Measurements from ENCODE around the gene SCAF8.
"Not testable (repeated sequence)": the region's sequence is repeated elsewhere in the genome, so short reads cannot be mapped to it uniquely, and the experiment has no call there.

SCAF8 gene, protein sequence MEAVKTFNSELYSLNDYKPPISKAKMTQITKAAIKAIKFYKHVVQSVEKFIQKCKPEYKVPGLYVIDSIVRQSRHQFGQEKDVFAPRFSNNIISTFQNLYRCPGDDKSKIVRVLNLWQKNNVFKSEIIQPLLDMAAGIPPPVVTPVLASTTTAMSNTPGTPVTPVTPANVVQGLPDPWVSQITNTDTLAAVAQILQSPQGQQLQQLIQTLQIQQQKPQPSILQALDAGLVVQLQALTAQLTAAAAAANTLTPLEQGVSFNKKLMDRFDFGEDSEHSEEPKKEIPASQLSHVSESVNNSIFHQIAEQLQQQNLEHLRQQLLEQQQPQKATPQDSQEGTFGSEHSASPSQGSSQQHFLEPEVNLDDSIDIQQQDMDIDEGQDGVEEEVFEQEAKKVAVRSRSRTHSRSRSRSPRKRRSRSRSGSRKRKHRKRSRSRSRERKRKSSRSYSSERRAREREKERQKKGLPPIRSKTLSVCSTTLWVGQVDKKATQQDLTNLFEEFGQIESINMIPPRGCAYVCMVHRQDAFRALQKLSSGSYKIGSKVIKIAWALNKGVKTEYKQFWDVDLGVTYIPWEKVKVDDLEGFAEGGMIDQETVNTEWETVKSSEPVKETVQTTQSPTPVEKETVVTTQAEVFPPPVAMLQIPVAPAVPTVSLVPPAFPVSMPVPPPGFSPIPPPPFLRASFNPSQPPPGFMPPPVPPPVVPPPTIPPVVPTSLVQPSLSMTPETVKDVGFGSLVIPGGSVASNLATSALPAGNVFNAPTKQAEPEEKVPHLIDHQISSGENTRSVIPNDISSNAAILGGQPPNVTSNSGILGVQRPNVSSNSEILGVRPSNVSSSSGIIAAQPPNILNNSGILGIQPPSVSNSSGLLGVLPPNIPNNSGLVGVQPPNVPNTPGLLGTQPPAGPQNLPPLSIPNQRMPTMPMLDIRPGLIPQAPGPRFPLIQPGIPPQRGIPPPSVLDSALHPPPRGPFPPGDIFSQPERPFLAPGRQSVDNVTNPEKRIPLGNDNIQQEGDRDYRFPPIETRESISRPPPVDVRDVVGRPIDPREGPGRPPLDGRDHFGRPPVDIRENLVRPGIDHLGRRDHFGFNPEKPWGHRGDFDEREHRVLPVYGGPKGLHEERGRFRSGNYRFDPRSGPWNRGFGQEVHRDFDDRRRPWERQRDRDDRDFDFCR (N-terminal part only)

DNA sequence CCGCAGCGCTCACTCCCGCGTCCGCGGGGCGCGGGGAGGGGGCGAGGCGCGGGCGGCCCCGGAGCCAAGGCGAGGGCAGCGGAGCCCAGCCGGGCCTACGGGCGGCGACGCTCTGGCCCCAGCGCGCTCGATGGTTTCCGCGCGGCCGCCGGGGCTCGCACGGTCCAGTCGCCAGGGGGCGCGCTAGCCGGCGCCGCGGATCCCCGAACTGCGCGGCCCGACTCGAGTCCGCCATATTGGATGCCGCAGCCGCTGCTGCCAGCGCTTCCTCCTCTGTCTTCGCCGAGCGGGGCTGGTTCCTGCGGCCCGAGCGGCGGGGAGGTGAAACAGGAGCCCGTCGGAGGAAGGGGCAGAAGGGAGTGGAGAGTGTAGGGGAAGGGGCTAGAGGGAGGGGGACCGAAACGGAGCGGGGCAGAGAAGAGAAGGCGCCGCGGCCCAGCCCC, at the start of gene SCAF8:
Gene SCAF8 (plus strand): TSS at position 234 of the 443 bp plus-strand sequence. CDS start 485 bp downstream, outside the sequence.
- no peak for DNase-seq

DNA sequence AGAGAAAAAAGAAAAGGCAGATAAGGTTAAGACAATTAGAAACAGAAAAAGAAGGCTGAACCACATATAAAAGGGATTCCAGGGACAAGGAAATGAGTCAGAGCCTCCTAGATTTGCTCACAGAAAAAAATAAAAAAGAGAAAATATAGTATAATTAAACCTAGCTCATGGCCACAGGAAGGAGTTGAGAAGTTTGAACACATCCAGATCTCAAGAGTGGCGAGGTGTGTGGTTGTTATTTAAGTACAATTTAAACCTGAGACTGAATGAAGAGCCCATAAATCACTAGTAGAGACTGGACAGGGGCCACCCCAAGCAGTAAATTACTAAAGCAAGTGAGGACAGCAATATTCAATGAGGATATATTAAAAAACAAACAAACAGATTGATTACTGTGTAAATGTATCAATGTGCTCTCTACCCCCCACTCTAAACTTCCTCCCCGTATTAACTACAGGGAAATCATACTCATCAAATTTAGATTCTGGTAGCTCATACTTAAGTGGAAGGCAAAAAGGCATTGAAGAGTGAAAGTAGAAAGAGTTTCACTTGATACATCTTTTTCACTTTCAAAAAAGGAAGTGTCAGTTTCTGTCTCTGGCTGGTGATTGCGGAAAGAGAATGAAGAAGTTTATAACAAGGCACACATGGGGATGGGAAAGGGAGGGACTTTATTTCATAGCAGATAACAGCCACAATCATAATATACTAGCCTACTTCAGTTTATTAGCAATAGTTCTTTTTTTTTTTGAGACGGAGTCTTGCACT, 49.3 kb upstream of the SCAF8 start:
- DNase-seq: peak; percentile 33

DNA sequence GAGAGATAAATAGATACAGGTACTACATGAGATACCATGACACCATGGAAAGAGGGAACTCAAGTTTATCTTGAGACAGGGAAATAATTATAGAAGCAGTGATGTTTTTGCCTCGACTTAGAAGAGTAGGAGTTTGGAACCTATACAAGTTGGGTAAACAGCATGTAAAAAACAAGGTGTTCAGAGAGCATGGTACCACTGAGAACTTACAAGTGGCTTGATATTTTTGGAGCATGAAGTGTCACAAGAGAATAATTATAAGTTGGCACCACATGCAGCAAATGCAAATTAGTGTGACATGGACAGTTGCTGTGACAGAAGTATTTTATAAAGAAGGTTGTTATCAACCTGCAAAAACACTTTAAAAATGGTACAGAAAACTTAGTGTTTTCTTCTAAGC, 47.1 kb upstream of the SCAF8 start:
- DNase-seq: no peak

DNA sequence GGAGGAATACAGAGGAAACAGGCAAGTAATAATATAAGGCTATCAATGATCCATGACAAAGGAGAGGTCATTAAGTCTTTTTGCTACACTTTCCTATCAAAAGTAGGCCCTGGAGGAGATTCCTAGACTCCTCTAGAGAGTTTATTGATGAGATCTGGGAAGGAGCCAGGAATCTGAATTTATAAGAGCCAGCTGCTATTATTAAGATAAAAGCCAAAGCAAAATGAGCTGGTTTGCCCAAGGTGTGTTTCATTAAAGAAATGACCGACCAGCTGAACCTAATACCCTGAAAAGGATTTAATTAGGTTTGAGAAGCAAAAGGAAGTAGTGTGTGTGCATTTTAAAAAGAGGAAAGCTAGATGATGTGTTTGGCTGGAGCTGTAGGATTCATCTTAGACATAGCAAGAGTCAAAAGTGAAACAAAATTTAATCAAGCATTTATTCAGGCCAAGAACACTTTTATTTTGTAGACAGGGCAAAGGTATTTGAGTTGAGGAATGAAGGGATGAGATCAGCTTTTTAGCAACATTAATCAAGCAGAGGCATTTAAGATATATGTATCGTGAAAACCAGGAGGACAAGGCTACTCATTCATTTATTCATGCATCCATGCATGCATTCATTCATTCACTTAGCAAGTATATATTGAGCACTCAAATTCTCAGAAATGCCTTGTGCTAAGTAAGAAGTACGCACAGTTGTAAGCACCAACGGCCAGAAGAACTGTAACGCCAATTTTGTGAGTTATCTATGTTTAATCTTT, 43.5 kb upstream of the SCAF8 start:
- no peak for DNase-seq

DNA sequence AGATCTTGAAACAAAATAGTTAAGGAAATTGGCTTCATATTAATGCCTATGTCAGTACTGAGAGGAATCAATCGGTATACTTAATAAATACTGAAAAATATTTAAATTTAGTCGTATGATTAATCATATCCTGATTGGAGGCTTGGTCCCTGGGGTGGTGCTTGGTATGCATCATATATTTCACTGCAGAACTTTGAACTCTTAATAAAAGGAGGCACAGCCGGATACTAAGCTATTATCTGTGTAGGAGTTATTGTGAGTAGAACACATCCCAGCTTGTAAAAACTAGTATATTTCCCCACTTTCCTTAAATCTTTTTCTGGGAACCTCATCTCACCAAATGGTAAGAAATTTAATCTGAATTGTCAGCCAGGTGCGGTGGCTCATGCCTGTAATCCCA, 42.4 kb upstream of the SCAF8 start:
- DNase-seq: no peak

DNA sequence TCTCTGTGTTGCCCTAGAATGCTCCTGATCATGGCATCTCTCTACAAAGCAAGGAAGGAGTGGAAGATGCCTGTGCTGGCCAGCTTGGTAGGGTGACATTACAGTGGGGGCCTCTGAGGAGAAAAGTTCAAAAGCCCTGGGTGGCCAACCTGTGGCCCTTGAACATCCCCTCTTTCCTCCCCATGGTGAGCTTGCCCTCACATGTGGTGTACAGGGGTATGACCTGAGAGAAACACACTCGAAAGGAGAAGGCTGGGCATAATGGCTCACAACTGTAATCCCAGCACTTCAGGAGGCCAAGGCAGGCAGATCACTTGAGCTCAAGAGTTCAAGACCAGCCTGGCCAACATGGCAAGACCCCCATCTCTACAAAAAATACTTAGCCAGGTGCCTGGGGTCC, 36.6 kb upstream of the SCAF8 start:
- DNase-seq: no peak

DNA sequence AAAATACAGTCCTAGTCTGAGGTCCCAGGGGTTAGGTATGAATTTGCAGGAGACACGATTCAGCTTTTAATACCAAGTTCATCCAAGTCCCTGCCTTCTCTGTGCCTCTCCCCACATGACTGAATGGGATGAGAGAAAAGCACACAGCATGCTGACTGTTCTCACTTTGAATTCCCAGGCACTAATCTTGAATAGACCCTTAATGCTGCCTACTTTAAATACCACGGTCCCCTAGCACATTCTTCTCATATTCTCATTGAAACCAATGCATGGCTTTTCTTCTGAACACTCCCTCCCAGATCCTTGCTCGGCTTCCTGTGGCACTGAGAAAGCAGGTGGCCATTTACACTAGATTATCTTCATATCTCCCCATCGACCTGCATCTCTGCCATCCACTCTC, 30.1 kb upstream of the SCAF8 start:
- no peak for DNase-seq

DNA sequence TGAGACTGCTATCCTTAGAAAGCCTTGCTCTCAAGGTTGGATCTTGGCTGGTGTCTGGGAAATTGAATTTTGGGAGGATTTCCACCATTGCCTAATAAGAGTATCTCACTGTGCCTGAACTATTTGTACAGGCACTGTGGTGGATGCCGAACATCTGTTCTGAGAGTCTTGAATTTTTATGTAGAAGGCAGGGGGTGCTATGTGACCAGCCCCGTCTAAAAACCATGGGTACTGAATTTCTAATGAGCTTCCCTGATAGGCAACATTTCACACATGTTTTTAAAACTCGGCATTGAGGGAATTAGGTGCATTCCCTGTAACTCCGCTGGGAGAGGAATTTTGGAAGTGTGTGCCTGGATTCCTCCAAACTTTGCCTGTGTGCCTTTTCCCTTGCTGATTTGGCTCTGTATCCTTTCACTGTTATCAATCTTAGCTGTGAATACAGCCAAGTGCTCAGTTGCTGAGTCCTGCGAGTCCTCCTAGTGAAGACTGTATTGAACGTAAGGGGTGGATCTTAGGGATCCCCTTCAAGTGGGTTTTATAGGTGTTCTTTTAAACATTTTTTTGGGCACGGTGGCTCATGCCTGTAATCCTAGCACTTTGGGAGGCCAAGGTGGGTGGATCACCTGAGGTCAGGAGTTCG, 27.6 kb upstream of the SCAF8 start:
- no peak for DNase-seq

DNA sequence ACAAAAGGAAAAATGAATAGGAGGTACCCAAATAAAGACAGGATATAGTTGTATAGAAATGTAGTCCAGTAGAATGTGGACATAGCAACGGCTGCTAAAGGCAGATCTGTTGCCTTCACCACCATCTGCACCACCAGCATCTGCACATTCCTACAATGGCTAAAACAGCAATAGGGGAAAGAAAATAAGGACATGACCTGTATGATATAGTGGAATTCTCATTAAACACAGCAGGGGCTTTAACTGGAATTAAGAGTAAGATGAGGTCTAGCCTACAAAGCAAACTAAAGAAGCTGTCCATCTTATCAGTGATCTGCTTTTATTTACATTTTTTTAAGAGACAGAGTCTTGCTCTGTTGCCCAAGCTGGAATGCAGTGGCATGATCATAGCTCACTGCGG, 26.8 kb upstream of the SCAF8 start:
- DNase-seq: no peak

DNA sequence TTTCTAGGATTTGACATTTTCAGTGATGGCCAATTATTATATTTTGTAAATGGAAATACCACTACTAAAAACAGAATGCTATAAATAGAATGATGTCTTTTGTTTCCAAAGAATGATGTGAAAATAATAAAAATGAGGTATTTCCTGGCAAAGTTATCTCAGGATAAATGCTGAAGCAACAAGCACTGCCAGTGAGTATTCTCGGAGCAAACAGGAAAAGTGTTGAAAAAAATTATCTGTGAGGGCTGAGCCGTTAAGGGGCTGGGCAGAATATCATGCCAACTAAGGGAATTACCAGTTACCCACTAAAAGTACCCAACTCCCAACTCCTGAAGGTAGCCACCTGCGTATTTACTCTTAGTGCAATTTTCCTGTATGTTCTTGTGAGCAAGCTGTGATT, 23.6 kb upstream of the SCAF8 start:
- DNase-seq: no peak

DNA sequence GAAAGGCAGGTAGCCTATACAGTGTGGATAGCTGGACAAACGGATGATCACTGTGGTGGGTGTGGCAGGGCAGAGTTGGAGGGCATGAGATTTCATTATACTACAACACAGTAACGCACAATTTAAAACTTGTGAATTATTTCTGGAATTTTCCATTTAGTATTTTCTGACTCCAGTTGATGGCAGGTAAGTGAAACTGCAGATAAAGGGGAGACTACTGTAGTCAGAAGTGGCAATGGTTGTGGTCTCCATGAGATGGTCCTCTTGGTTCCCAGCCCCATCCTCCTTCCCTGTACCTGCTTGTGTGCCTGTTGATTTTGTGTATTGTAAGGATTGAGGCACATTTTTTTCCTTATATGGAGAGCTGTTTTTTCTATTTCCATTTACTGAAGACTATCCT, 22.5 kb upstream of the SCAF8 start:
- no peak for DNase-seq

DNA sequence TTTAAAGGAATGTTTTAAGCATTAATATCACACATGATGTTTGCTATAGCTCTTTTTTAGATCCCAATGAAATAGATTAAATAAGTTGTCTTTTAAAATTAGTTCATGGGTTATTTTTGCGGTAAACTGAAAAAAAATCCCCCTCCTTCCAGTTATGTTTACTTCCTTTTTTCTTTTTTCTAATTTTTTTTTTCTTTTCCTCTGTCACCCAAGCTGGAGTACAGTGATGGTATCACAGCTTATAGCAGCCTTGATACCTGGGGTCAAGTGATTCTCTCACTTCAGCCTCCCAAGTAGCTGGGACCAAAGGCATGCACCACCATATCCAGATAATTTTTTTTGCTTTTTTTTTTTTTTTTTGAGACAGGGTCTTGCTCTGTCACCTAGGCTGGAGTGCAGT, 17.8 kb upstream of the SCAF8 start:
- no peak for DNase-seq

DNA sequence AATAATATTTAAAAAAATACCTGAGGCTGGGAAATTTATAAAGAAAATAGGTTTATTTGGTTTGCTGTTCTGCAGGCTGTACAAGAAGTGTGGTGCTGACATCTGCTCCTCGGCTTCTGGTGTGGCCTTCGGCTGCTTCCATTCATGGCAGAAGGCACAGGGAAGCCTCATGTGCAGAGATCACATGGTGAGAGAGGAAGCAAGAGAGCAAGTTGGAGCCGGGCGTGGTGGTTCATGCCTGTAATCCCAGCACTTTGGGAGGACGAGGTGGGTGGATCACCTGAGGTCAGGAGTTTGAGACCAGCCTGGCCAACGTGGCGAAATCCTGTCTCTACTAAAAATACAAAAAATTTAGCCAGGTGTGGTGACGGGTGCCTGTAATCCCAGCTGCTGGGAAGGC, 16.9 kb upstream of the SCAF8 start:
- DNase-seq: not testable (repeated sequence)

DNA sequence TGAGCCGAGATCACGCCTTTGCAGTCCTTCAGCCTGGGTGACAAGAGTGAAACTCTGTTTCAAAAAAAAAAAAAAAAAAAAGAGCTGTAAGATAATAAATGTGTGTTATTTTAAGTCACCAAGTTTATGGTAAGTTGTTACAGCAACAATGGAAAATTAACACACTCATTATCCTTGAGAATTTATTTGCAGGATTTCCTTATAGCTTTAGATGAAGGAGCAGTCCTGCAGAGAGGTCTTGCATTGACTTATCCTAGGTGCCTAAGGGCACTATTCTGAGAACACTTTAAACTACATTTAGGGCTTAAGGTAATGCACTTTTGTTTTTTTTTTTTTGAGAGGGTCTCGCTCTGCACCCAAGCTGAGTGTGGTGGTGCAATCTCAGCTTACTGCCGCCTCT, 13.8 kb upstream of the SCAF8 start:
- no peak for DNase-seq

DNA sequence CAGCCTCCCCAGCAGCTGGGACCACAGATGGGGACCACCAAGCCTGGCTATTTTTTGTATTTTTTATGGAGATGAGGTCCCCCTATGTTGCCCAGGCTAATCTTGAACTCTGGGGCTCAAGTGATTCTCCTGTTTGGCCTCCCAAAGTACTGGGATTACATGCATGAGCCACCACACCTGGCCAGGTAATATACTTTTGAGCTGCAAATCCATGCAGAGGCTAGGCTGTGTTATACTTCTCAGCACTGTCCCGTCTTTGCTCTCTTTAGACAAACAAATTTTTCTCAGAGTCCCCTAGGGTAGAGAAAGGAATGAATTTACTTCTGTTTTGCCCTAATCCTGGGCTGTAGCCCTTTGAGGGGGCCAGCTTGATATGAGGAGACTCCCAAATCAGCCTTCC, 13.4 kb upstream of the SCAF8 start:
- no peak for DNase-seq

DNA sequence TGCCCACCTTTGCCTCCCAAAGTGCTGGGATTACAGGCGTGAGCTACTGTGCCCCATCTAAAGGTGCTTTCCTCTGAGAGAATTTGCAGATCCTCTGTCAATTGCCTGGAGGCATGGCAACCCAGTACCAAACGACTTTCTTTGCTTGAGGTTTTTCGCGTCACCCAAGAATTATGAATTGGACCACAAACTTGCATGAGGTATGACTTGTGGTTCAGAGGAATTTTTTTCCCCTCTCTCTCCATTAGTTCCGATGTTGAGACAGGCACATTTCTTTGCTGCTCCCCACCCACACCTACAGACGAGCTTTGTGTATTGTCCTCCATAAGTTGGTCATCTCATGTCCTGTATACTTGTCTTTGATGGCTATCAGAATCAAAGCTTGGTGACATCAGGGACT, 11.8 kb upstream of the SCAF8 start:
- no peak for DNase-seq

DNA sequence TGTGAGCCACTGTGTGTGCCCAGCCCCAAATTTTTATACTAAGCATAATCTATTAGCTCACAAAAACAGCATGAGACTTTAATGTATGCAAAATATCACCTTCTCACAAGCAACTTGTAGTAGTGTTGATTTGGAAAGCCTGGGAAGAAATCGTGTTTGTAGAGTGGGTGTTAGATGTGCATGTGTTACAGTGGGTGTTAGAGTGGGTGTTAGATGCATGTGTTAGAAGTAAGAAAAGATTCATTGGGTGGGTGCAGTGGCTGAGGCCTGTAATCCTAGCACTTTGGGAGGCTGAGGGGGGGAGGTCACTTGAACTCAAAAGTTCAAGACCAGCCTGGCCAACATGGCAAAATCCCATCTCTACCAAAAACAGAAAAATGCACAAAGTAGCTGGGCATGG, 6.3 kb upstream of the SCAF8 start:
- no peak for DNase-seq

DNA sequence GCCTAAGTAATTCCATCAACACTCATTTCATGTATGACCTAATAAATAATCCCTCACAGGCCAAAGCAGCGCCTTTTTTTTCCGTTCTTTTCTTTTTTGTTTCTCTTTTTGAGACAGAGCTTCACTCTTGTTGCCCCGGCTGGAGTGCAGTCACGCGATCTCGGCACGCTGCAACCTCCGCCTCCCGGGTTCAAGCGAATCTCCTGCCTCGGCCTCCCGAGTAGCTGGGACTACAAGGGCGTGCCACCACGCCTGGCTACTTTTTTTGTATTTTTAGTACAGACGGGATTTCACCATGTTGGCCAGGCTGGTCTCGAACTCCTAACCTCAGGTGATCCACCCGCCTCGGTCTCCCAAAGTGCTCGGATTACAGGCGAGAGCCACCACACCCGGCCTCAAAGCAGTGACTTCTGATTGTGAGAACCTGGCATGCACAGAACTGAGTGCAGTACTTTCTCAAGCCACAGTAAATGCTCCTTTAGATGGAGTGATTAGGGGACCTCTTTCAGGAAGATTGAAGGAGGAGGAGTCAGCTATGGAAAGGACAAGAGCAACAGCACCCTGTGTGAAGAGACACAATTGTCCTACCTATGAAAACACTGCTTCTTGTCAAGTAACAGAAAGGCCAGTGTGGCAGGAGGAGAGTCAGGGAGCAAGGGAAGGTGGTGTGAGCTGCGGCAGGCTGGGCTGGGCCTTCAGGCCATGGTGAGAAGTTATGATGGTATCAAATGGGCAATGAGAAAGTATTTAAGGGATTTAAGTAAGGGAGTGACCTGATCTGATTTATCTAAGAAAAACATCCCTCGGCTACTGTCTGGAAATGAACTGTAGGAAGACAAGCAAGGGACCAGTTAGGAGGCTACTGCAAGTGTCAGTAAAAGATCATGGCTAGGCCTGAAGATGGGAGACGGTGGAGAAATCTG, 1.7 kb upstream of the SCAF8 start:
- no peak for DNase-seq

DNA sequence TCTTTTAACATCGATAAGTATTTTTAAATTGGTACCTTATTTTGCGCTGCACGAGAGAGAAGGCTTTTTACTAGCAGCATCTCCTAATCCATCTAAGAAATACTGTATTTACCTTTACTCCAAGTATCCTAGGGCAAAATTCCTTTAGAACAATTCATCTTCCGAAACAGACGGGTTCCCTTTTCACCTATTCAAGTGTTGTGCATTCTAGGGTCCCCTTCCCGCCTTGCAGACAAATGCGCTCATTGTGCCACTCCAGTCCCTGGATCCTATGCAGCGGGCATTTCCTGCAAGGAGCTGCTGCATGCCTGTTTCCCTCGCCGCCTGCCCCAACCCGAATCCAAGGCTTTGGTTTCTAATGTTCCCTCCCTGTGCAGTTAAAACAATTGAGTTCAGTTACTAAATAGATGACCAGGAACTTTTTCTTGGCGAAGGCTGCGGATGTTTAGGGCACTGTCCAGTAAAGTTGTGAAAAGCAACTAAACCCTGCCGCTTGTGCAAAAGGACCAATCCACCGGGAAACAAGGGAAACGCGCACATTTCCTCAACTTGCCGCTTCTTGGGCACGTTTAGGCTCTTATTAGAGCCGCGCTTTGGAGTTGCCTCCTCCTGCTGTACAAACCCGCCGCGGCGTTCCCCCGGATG, 556 bp upstream of the SCAF8 start:
- DNase-seq: no peak

Measured in SIG-M5 (cell line).